ENCODE results near the gene PLPPR4.

DNA sequence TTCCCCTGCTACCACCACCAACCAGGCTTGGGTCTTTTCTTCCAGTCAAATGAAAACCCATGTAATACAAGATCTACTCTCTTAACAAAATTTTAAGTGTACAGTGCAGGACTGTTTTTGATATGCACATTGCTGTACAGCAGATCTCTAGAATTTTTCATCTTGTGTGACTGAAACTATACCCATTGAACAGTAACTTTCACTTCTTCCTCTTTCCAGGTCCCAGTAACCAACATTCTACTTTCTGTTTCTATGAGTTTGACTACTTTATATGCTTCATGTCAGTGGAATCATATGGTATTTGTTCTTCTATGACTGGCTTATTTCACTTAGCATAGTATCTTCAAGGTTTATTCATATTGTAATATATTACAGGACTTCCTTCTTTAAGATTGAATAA lies 45.3 kb upstream of the PLPPR4 start:
- no peak for TF ChIP-seq CTCF (IDR thresholded peaks at IDR 0.05; ENCODE audit: low read depth, low read length)
- no peak for TF ChIP-seq POLR2A (IDR thresholded peaks at IDR 0.05; ENCODE audit: extremely low read depth, insufficient read length)
